Esophagus muscularis mucosa (tissue), 4 donors: ENCODE results near the gene HNRNPL.

Source experiments
- EP300 ChIP-seq: sonication (generic); formaldehyde crosslinking; IDR thresholded peaks from one replicate; pipeline ENCODE4 v1.6.1; 2017; ENCODE audit warnings: antibody characterized with exemption
- POLR2A ChIP-seq: fragments of 450-650 bp; IDR thresholded peaks from one replicate; pipeline ENCODE4 v1.6.1; 2017; ENCODE audit warnings: antibody characterized with exemption, moderate library complexity, mild to moderate bottlenecking, low read depth
- POLR2AphosphoS5 ChIP-seq, 2 donors: sonication (generic); formaldehyde crosslinking; IDR thresholded peaks; one replicate each; pipeline ENCODE4 v1.6.1; 2017; ENCODE audit warnings: antibody characterized with exemption in 2 of 2
- TF ChIP-seq, protein P1 (sequence below), 3 experiments: fragments of 200-600 bp in 2 of 3; fragments of 450-650 bp in 1 of 3; sonication (generic) in 2 of 3; IDR thresholded peaks; one replicate each; pipeline ENCODE4 v1.5.1; 2017 to 2019; ENCODE audit warnings: antibody characterized with exemption in 3 of 3, mild to moderate bottlenecking in 2 of 3, moderate library complexity in 1 of 3

DNA sequence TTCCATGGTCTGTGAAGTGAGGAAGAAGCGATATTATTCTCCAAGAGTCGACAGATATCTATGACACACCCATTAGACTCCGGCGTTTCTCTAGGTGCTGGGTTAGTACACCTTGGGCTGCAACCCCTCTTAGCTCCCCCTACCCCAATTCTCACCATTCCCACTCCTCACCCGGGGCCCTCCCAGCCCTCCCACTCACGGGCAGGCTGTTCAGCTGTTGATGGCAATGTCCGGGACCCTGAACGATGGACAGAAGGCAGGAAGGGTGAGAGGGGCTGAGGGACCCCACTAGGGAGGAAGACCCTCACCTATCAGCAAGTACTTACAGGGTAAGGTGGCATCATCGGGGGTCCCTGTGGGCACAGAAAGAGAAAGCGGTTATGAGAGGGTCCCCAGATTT, 46.2 kb downstream of the HNRNPL start:
- TF ChIP-seq, protein P1, sequence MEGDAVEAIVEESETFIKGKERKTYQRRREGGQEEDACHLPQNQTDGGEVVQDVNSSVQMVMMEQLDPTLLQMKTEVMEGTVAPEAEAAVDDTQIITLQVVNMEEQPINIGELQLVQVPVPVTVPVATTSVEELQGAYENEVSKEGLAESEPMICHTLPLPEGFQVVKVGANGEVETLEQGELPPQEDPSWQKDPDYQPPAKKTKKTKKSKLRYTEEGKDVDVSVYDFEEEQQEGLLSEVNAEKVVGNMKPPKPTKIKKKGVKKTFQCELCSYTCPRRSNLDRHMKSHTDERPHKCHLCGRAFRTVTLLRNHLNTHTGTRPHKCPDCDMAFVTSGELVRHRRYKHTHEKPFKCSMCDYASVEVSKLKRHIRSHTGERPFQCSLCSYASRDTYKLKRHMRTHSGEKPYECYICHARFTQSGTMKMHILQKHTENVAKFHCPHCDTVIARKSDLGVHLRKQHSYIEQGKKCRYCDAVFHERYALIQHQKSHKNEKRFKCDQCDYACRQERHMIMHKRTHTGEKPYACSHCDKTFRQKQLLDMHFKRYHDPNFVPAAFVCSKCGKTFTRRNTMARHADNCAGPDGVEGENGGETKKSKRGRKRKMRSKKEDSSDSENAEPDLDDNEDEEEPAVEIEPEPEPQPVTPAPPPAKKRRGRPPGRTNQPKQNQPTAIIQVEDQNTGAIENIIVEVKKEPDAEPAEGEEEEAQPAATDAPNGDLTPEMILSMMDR (IDR thresholded peaks at IDR 0.05): no peak
- TF ChIP-seq POLR2A: no peak
- no peak for TF ChIP-seq EP300
- TF ChIP-seq POLR2AphosphoS5 (IDR thresholded peaks at IDR 0.05): no peak
